HG02973 (cell line): ENCODE data around the gene HCK.
"Not testable (repeated sequence)": the region's sequence is repeated elsewhere in the genome, so short reads cannot be mapped to it uniquely, and the experiment has no call there.

Experiments used
- ATAC-seq: cut with Tn5 transposase; IDR thresholded peaks from one replicate; pipeline ENCODE4 v1.9.1; 2021; ENCODE audit warnings: moderate library complexity; ENCODE audit not compliant: unreplicated experiment

The HCK gene

DNA sequence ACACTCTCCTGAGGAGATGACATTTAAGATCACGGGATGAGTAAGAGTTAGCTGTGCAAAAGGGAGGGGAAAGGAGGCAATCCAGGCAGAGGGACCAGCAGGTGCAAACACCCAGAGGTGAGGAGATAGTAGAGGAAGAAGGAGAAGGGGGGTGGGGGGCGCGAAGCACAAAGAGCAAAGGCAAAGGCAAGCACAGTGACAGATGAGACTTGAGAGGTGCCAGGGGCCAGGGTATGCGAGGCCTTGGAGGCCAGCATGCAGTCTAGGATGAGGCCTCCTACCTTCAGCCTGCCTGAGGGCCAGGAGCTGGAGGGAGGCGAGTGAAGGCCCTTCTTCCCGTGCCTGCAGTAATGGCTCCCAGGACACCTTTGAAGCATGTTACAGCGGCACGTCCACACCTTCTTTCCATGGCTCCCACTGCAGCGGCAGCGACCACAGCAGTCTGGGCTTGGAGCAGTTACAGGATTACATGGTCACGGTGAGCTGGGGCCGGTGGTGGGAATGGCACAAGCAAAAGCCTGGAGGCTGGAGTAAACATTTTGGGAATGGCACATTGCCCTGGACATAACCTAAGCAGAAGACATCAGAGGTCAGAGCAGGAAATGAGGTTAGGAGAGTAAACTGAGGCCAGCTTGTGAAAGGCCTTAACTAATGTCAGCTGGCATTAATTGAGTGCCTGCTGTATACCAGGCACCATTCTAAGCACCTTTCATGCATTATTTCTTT lies 23.2 kb upstream of the HCK start:
- ATAC-seq = no peak

DNA sequence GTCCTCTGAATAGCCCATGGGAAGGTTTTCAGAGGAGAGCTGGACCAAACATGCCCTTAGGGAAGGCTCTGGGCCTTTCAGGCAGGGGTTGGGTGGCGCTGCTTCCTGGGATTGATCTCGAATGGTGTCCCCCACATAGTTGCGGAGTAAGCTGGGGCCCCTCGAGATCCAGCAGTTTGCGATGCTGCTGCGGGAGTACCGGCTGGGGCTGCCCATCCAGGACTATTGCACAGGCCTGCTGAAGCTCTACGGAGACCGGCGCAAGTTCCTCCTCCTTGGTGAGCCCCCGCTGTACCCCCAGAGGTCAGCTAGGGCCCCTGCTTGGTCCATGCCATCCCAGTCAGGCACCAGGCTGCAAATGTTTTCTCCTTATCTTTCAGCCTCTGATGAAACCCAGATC lies 22.5 kb upstream of the HCK start:
- no peak for ATAC-seq

DNA sequence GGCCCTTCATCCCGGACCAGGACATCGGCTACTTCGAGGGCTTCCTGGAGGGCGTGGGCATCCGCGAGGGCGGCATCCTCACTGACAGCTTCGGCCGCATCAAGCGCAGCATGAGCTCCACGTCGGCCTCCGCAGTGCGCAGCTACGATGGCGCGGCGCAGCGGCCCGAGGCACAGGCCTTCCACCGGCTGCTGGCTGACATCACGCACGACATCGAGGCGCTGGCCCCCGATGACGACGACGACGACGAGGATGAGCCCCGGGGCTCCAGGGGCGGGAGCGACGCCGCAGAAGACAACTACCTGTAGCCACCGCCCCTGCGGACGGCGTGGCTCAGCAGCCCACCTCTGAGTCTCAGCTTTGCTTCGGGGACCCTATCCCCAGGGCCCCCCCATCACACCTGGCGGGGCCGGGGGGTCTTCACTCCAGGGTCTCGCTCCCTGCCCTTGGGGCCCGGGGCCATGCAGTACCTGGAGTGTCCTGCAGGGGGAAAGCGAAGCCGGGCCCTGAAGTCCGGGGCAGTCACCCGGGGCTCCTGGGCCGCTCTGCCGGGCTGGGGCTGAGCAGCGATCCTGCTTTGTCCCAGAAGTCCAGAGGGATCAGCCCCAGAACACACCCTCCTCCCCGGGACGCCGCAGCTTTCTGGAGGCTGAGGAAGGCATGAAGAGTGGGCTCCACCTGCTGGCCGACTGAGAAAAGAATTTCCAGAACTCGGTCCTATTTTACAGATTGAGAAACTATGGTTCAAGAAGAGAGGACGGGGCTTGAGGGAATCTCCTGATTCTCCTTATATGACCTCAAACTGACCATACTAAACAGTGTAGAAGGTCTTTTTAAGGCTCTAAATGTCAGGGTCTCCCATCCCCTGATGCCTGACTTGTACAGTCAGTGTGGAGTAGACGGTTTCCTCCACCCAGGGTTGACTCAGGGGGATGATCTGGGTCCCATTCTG lies 20.8 kb upstream of the HCK start:
- ATAC-seq = no peak

DNA sequence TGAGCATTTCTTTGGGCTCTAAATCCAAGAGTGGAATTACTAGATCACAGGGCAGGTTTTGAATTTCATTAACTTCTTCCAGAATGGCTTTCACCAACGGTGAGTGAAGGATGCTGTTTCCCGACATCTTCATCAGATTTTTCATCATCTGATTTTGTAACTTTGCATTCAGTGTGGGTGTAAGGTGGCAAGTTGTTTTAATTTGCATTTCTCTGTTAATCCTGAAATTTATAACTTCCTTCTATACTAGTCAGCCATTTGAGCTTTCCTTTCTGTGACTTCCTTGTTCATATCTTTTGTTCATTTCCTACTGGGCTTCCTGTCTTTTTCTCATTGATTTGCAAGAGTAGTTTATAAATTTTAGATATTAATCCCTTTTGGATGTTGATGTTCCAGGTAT lies 18.7 kb upstream of the HCK start:
- ATAC-seq = no peak

DNA sequence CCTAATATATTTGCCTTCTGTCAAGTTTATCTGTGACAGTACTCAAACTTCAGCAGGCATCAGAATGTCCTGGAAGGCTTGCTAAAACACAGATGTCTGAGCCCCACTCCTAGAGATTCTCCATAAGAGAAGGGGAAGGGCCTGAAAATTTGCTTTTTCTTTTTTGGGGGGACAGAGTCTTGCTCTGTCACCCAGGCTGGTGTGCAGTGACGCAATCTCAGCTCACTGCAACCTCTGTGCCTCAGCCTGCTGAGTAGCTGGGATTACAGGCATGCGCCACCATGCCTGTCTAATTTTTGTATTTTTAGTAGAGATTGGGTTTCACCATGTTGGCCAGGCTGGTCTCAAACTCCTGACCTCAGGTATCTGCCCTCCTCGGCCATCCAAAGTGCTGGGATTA lies 18.3 kb upstream of the HCK start:
- ATAC-seq = not testable (repeated sequence)

DNA sequence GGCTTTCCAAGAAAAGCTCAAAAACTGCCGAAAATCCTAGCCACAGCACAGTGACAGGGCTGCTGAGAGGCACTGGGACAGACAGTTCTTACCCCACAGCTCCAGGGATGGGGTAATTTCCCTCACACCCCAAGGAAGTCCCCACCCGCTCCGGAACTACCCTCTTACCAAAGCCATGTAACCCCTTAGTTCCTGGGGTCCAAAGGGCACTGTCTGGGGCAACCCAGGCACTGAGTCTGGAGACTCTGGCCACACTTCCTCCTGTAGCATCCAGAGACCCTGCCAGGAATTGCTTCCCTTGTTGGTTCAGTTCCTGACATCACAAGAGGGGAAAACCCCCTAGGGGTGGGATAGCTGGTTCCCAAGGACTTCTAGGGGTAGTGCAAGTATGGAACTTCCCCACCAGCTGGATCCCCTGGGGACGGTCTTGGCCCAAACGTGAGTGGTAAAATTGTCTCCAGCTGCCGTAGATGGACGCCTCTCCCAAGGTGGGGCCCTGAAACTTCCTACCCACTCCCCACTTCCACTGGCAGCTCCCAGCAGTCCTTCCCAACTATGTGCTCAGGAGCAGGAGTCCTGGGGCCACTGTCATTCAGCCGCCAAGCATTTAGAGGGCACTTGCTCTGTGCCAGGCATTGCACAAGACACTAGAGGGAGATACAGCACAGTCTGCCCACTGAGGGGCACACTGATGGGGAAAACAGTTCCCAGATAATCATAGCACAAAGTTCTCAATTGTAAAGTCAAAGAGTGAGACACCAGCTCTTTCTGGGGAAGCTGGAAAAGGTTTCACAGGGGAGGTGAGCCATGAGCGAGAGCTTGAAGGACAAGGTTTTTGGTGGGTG lies 17.2 kb upstream of the HCK start:
- no peak for ATAC-seq

DNA sequence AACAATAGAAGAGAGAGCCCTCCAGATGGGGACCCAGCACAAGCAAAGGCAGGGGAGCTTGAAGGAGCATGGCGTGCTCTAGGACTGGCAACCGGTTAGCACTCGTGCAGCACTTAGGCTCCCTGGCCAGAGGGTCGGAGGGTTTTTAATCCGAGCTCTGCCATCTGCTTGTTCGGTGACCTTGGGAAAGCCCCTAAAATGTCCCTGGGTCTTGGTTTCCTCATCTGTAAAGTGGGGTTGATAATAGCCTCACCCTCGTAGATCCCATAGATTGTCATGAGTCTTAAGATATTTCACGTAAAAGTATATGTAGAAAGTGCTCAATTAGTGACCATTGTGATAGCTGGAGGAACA lies 16.6 kb upstream of the HCK start:
- no peak for ATAC-seq

DNA sequence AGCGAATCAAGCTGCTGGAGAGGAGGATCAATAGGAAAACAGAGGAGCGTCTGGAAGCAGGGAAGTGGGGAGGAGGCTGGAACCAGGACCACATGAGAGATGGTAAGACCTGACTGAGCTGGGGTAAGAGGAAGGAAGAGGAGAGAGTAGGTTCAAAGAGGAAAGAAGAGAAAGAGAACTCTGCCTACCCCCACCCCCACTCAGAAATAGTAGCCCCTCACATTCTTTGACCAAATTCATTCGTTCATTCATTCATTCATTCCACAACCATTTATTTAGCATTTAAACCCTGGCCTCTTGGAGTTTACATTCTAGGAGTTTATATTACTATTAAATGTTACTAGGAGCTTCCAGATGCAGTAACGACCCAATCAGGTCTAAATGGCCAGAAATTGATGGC lies 15.8 kb upstream of the HCK start:
- no peak for ATAC-seq

DNA sequence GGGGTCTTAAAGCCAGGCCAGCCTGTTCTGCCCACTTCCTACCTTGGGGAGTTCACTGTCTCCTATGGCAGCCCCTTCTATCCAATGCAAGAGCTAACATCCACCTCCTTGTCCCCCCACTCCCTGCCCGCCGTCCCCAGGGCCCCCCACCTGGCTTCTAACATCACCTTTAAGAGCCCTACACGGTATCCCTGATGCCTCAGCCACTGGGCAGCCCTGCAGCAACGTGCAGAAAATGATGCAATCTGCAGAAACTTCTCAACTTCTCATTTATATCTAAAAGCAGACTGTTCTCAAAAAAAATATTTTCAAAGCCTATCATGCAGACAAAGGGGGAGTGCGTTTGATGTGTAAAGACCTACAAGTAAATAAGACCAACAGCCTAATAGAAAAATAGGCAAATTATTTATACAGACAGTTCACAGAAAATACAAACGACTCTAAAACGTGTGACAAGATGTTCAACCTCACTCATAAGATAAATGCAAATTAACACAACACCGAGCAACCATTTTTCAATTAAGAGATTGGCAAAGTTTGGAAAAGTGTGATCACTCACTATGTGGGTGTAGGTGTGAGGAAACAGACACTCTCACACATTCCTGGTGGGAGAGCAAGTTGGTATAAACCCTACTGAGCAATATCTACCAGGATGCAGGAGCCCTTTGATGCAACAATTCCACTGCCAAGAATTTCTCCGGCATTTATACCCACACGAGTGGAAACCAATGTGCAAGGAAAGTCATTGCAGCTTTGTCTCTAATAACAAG lies 15.1 kb upstream of the HCK start:
- no peak for ATAC-seq

DNA sequence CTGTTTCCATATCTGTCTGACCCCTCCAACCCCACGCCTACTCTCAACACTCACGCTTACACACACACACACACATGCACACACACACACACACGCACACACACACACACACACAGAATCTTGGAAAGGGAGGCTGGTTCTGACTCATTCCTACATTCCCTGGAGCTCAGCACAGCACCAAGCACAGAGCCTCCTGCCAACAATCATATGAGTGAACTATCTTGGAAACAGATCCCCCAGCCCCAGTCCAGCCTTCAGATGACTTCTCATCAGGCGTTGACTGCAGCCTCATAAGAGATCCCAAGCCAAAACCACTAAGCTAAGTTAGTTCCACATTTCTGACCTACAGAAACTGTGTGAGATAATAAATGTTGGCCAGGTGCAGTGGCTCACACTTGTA lies 14.1 kb upstream of the HCK start:
- no peak for ATAC-seq

DNA sequence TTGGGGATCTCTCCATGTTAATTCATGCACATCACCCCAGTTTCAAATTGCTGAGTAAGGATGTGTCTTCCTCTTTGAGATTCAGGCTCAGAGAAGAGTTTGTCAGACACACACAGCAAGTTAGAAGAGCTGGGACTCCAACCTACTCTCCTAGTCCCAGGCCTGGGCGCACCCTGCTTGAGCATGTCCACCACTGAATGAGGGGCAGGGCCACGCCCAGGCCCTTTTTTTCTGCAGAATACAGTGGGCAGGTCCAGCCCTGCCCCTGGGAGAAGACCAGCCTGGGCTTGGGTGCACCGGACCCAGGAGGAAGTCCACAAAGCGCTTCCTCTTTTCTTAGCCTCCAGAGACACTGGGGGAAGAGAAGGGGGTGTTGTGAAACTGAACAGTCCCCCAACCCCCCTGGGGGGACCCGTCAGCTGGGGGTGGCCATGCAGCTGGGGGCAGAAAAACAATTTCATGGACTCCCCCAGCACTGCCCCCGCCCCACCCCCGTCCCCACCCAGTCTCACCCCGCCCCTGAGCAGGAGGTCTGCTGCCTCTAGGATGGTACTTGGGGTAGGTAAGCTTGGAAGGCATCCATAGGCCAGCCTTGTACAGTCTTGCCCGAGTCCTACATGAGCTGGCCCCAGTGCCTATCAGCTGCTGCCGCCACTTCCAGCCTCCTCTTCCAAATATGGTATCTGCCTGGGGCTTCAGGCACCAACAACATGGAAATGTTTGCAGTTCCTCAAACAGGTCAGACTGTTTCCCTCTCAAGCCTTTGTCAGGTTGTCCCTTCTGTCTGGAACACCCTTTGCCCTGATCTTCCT lies 11.7 kb upstream of the HCK start:
- no peak for ATAC-seq

DNA sequence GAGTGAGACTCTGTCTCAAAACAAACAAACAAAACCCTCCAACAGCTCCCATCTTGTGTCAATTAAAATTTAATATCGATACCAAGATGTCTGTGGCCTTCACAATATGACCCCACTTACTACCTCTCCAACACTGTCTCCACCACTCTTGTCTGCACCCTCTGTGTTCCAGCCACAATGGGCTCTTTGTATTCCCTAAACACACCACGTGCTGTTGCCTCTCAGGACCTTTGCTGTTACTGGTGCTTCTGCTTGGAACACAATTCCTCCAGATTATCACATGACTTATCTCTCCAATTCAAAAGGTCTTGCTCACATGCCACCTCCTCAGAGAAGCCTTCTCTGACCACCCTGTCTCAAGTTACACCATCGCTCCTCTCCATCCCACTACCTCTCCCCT lies 6.0 kb upstream of the HCK start:
- ATAC-seq = no peak

DNA sequence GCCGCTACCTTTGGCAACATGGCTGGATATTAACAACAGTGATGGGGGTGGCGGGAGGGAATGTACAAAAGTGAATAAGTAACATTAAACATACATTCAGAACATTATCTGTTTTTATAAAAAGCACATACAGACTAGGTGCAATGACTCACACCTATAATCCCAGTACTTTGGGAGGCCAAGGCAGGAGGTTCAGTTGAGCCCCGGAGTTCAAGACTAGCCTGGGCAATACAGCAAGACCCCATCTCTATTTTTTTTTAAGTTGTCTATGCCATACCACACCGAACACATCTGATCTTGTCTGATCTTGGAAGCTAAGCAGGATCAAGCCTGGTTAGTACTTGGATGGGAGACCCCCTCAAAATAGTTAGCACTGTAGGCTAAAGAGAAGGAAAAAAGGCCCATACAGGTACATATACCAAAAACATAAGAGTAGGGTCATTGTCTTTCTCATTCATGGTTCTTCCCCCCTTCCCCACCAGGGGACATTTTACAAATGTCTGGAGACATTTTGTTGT lies 1.7 kb upstream of the HCK start:
- ATAC-seq = no peak

DNA sequence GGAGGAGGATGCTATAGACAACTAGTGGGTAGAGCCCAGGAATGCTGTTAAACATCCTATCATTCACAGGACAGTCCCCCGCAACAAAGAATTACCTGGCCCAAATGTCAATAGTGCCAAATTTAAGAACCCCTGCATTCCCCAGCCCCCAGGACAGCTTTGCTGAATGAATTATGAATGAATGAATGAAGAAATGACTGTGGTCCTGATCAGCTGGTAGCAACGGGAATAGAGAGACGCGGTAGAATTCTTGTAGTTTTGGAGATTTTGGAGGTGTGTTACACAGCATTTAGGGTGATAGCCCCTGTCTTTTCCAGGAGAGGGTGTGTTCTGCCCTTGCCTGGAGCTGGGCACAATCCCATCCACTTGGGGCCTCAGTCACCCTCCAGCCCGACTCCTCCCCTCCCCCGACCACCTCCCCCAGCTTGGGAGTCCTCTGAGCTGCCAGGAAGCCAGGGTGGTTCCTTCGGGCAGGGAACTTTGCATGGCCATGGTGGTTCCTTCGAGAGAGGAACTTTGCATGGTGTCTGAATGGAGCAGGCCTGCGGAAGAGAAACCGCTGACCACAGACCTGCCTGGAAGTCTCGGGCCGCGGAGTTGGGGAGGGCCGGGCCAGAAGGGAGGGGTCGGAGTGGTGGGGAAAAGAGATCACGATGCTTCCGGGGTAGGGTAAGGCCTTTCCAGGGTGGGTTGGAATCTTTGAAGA lies 1.0 kb upstream of the HCK start:
- no peak for ATAC-seq

DNA sequence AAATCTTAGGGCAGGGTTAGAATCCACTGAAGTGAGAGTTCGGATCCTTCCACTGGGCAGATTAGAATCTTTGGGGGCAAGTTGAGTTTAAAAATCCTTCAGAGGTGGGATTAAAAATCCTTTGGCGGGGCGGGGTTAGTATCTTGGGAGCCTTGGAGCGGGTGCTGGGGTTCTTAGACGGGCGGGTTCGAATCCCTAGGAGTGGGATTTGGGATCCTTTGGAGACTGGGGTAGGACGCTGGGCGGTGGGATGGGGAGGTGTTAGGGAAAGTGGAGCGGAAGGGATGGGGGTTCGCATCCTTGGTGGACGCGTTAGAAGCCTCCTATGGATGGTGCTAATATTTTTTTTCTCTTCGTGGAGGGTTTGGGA lies 337 bp upstream of the HCK start:
- no peak for ATAC-seq

DNA sequence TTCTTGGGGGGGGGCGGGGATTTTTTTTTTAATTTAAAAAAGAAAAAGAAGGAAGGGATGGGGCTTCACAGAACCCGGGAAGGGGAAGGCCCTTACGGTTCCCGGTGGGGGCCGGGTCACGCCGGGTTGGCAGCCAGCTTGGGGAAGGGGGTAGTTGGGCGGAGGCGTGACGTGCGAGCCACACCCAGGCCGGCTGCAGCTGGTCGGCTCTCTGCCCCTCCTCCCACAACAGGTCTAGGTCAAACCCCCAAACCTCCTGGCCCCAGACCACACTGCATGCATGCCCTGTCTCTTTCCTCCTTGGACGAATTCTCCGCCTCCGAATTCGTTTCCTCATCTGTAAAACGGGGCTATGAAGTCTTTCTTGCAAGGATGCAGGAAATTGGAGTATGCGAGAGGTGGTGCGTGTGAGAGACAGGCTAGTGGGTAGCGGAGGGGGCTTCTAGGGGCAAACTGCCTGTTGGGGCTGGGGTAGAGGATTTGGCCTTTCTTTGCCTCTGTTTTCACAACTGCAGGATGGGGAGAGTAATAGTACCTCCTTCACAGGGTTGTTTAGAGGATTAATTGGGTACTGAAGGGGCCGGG lies 828 bp downstream of the HCK start:
- ATAC-seq = no peak

DNA sequence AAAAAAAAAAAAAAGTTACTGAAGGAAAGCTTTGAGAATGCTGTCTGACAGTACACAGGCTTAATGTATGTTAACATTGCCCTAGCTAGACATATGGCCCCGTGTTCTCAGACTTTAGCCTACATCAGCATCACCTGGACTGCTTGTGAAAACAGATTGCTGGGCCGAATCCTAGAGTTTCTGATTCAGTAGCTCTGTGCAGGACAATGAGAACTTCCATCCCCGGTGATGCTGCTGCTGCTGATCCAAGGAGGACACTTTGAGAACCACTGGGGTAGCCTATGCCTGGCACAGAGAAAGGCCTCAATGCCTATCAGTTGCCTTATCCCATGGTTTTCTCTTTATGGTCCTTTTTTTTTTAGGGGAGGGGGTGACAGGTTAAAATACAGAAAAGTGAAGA lies 1.6 kb downstream of the HCK start:
- no peak for ATAC-seq

DNA sequence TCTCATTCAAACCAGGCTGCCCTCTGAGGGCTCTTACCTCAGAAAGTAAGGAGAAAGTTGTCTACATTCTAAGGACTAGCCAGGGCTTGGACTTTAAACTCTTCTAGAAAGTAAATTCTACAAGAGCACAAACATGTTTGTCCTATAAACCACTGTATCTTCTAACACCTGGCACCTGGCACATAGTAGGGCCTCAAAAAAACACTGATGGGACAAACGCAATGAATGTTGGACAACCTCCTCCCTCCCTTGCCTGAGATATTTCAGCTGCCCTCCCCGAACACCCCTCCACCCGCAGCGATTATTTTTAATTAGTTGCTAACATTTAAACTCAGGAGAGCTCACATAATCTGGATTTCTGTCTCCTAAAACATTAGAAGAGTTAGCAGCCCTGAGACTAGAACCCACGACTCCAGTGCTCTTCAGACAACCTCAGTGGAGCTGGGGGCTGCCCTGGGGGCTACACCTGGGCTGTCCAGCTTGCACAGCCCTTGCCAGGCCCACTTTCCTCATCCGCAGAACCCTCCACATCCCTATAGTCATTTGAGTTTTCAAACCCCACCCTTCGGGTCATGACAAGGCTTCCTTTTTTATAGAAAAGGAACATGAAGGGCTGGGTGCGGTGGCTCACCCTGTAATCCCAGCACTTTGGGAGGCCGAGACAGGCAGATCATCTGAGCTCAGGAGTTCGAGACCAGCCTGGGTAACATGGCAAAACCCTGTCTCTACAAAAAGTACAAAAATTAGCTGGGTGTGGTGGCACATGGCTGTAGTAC lies 4.9 kb downstream of the HCK start:
- ATAC-seq = no peak
